GM18526 (cell line): Measurements from ENCODE around the gene ADAD2.

Experiments used
- POLR2A ChIP-seq: IDR thresholded peaks from 3 replicates; pipeline ENCODE4 v1.6.1; 2011; ENCODE audit not compliant: insufficient read length; ENCODE audit errors: extremely low read depth

ADAD2 gene

DNA sequence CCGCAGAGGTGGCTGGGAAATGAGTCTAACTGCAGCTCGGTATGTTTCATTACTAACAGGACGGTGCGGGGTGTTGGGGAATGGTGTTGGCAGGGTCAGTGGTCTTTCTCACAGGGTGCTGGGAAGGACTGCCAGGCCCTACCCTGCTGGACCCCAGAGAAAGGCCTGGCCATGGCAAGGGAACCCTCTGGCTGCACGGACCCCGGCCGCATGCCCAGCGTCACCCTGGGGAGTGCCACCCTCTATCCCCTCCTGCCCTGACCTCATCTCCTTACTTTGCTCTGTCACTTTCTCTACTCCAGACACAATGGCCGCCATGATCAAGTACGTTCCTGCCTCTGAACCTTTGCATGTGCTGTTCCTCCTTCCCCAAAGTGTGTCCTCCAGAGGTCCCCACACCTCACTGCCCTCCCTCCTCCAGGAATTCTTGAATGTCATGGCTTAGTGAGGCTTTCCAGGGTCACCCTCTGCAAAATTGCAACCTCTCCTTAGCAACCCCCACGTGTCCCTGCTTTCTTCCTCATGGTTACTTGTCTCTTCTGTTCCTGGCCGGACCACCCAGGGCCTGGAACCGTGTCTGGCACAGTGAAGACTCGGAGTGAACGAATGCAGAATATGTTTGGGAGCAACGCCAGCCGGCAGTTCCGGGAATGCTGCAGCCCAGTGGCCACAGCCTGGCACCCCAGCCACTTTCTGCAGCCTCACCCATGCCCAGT, 15.2 kb downstream of the ADAD2 start:
- TF ChIP-seq POLR2A = no peak

DNA sequence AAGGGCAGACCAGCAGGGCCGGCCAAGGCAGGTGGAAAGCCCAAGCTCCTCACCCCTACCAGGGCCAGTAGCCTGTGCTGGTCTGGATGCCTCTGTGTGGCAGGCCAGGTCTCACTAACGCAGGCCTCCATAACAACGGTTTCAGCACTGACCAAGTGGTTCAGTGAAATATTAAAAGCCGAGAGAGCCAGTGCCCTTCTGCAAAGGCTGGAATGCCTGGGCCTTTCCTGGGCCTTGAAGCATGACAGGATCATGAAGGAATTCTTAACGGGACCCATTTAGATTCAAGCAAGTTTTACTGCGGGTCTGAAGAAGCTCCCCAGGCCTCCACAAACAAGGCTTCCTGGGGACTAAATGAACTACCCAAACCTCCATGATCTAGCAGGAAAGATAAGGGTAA, 16.3 kb downstream of the ADAD2 start:
- no peak for TF ChIP-seq POLR2A

DNA sequence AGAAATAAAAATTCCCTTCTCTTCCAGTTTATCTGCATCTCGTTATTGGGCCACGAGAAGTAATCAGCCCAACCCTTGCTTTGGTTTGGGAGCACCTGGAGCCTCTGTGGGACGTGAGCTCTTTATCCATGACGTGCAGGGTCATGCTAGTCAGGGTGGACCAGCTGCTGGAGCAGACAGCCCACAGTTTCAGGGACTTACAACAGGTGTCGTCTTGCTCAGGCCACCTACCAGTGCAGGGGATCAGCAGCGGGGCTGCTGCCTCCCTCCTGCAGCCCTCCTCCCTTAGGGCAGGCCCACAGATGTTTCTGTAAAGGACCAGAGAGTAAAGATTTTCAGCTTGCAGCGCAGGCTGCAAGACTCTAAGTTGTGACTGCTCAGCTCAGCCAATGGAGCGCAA, 16.9 kb downstream of the ADAD2 start:
- no peak for TF ChIP-seq POLR2A

DNA sequence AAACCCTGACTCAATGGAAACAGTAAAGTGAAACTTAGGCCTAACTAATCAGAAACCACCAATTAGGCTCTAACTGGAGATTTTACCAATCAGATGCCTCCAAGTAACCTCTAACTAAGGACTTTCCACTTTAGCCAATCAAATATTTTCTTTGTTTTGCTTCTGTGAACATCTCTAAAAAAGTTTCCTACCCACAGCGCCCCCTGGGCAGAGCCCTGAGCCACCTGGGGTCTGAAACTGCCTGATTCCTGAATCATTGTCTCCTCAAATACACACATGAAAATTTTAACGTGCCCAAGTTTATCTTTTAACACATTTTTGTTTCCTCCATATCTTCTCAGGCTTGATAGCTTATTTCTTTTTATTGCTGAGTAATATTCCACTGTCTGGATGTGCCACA, 19.0 kb downstream of the ADAD2 start:
- TF ChIP-seq POLR2A = no peak

DNA sequence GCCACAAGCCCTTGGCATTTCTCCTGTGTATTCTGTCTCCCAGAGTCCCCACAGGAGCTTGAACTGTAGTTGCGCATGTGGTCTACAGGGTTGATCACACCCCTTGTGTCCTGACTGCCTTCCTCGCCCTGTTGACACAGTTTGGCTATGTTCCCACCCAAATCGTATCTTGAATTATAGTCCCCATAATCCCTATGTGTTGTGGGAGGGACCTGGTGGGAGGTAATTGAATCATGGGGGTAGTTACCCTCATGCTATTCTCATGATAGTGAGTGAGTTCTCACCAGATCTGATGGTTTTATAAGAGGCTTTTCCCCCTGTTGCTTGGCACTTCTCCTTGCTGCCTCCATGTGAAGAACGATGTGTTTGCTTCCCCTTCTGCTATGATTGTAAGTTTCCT, 21.2 kb downstream of the ADAD2 start:
- no peak for TF ChIP-seq POLR2A

DNA sequence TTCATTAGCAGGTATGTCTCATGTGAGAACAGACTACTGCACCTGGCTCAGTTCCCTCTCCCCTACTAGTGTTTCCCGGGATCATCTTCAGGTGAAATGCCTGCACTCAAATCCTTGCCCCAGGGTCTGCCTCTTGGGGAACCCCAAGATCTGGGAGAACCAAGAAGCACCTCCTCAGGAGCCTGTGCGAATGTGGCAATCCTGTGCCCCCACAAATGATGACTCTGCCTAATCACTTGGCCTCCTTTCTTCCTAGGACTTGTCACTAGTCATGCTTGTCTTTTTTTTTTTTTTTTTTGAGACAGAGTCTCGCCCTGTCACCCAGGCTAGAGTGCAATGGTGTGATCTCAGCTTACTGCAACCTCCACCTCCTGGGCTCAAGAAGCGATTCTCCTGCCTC, 21.7 kb downstream of the ADAD2 start:
- TF ChIP-seq POLR2A = no peak

DNA sequence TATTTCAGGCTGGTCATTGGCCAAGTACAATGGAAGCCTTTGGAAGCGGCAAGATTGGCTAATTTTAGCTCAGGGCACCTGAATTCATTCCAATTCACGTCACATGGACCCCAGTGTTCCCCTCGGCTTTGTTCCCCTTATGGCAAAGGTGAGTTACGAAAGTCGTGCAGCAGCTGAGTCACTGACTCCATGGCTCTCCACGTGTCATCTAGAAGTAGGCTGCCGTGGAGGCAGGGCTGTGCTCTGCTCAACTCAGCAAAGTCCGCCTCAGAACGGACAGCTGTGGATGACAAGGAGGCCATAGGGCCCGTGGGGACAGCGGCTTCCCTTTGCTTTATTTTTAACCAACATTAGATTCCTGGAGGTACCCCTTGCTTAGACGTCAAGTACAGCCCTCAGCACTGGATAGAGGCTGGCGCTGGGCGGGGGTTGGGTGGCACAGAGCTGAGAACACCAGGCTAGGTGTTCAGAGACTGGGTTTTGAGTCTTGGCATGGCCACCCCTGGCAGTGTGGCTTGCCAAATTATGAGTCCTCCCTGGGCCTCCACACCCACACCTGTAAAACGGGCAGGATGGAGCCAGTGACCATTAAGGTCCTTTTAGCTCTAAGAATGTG, 23.6 kb downstream of the ADAD2 start:
- TF ChIP-seq POLR2A = no peak

DNA sequence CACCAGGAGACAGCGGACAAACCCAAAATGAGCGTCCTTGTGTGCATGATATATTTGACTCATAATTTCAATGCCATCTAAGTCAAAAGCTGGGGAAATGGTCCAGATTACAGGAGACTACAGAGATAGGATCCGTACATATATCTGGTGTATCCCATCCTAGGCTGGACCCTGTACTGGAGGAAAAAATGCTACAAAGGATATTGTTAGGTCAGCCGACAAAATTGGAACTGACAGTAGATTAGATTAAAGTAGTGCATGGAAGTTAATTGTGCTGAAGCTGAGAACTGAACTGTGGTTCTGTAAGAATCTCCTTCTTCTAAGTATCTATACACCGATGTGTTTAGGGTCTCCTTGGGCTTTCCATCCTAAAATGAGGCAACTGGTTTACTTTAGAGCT, 24.6 kb downstream of the ADAD2 start:
- TF ChIP-seq POLR2A = no peak

DNA sequence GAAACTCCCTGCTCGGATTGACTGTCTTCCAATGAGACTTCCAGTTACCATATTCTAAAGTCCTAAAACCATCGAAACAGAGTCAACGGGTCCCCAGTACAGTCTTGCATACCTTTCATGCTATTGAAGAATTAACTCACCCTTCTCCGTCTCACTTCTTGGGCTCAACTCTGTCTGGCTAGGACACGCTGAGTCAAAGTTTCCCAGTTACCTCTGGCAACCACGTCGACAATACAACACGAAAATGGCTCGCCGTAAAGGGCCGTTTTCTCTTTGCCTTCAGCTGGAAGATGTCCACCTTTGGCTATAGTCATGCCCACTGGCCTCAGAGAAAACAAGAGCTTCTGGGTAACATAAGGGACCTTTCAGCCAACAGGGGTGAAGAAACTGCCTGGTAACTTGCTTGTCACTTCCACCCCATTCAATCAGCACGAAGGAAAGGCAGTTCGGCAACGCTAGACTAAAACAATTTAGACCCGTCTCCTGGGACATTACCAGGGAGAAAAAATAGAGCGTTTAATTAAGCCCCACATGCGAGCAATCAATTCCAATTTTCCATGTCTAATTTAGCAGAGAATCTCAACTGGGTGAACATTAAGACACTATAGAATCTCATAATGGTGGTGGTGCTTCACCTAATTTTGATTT, 27.3 kb downstream of the ADAD2 start:
- TF ChIP-seq POLR2A = no peak

DNA sequence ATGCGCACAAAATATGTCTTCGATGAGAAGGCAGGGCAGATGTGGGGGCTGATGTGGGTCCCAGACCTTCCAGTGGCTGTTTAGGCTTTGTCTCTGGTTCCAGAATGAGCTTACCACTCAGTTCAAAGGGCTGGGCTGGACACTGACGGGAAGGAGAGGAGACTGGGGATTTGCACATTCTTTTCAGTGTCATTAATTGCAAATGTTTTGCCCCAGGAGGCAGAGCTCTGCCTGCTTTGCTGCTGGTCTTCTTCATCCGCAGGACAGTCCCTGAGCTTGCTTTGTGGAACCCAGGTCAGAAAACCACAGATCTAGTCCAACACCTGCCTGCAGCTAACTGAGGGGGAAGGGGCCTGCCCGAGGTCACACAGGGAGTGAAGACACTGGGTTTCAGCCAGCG, 28.0 kb downstream of the ADAD2 start:
- no peak for TF ChIP-seq POLR2A

DNA sequence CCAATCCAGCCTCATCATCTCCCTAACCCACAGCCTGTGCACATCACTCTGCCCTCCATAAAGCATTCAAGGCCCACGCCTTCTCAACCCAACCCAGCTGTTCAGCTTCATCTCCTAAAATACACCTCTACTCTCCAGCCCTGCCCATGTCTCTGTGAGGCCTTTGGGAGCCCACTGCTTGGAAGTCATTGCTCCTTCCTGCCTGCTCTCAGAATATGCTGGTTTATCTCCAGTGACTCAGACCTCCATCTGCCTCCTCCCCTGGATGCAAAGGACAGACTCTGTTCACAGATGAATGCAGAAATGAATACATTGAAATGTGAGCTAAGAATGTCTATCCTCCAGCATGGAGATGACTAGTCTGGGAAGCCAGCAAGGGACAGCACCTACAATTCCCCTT, 29.9 kb downstream of the ADAD2 start:
- no peak for TF ChIP-seq POLR2A

DNA sequence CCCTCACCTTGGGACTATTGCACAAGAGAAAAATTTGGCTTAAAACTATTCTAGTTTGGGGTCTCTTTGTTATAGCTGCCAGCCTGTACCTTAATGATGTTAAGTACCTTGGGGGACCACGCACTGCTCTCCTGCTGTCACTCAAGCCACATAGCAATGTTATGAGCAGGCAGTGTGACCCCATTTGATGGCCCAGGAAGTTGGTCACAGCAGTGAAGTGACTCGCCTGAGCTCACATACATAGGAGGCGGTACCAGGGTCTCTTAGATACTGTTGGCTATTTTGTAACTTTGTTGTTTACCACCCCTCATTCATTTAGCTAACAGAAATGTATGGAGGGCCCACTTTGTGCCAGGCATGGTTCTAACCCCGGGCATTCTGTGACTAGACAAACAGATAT, 32.5 kb downstream of the ADAD2 start:
- TF ChIP-seq POLR2A = no peak

DNA sequence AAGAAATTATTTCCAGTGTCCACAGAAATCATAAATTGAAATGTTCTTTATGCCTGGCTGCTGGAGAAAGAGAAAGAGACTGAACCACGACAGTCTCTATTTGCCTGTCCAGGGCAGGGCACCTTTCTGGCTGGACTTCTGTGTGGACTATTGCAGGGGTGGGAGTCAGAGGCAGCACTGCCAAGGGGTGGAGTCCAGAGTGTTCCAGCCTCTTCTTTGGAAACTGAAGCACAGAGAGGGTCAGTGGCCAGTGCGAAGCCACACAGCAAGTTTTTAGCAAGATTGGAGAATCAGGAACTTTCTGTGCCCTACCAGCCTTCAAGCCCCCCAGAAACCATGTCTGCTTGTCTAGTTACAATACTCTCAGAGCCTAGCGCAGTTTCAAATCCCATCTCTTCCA, 33.6 kb downstream of the ADAD2 start:
- TF ChIP-seq POLR2A = no peak

DNA sequence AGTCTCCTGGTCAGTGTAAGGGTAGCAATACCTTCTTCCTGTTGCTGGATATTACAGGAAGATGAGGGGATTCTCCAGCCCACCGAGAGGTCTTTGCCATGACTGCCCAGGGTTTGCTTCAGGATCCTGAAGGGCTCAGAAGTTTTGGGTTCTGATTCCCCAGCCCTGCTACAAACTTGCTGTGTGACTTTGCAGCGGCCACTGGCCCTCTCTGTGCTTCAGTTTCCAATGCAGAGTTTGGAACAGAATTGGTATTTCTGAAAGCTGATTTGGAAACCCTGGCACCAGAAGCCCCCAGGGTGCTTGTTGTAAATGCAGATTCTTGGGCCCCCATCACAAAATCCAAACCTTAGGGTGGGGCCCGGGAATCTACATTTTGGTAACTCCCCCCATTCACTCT, 34.2 kb downstream of the ADAD2 start:
- TF ChIP-seq POLR2A = no peak

DNA sequence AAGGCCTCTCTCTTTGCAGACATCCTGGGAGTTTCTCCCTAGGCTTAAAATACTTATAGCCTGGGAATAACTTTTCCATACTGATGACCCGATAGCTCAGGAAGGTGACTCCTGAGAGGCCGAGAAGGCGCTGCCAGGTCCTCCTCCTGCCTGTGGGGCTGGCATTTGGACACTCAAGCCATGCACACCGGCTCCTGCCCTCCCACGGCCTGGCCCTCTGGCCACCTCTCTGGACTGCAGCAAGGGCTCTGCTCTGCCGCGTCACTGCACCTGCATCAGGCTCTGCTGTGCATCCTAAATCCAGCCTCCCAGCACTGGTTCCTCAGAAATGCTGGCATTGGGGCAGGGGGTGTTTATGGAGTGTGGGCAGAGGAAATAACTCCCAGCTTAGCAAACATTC, 34.6 kb downstream of the ADAD2 start:
- no peak for TF ChIP-seq POLR2A

DNA sequence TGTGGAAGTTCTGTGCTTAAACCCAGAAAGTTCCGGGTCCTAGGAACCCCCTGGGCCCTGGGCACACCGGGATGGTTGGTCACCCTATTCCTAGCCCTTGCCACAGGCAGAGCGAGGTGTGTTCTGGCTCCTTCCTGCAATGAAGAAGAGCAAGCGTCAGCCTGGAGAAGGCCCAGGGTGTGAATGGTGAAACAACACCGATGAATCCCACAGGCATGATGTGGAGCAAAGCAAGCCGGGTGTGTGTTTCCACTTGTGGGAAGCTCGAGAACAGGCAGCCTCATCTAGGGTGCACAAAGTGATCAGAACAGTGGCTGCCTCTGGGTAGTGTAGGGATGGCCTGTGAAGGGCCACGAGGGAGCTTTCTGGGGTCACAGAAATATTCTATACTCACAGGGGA, 35.1 kb downstream of the ADAD2 start:
- no peak for TF ChIP-seq POLR2A

DNA sequence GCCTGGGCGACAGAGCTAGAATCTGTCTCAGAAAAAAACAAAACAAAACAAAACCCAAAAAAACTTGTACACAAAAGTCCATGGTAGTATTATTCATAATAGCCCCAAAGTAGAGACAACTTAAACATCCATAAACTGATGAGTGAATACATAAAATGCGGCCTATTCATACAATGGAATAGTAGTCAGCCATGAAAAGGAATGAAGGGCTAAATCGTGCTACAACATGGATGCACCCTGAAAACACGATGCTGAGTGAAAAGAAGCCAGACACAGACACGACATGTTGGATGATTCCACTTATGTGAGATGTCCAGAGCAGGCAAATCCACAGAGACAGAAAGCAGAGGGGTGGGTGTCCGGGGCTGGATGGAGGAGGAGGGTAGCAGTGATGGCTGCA, 36.6 kb downstream of the ADAD2 start:
- no peak for TF ChIP-seq POLR2A

DNA sequence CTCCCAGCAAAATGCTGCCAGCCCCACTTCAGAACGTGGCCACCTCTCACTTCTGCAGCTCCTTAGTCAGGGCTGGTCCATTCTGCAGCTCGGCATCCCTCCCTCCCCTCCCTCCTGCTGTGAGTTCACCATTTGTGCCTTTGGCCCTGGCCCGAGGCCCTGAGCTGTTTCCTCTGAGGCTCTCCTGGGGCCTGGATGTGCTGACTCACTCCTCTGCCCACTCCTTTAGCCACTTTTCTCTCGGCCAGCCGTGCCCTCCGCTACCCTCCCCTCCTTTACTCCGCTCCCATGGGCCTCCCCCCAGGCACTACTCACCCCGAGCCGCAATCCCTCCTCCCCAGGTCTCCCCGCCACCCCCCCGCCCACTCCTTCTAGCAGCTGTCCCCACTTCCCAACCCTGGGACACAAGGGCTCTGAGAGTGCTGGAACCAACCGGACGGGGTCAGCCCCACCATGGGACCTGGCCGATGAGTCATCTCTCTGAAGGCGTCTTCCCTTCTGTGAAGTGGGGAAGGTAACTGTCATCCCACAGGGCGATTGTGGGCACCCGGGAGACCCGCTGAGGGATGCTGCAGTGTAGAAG, 37.4 kb downstream of the ADAD2 start:
- TF ChIP-seq POLR2A = no peak
